H1 (cell line): ENCODE measurements around the gene CNPY3. TPM values are rescaled to one million over a fixed set of nuclear protein-coding genes. Genes with fewer than 3 reads are reported as not detected.

Experiments used
- CBX8 ChIP-seq: fragments of 300-800, 300-1000 bp; sonication (generic); IDR thresholded peaks from 2 replicates; pipeline ENCODE4 v1.7.1; 2016; ENCODE audit warnings: low read depth, low read length, borderline replicate concordance
- RBBP5 ChIP-seq: IDR thresholded peaks from 2 replicates; pipeline ENCODE4 v1.7.1; 2012; ENCODE audit warnings: low read depth, mild to moderate bottlenecking, inconsistent platforms, low read length, moderate library complexity, borderline replicate concordance
- RXRA ChIP-seq: IDR thresholded peaks from 2 replicates; pipeline ENCODE4 v1.6.1; 2011; ENCODE audit warnings: low read depth, mild to moderate bottlenecking, low read length, moderate library complexity; ENCODE audit not compliant: insufficient read depth
- polyA plus RNA-seq, 7 experiments: library from polyadenylated mRNA; depleted of rRNA in 3 of 7; stranded (reverse) in 5 of 7; unstranded in 2 of 7; fragments of >200 nt in 5 of 7; fragments of 200-250 nt in 2 of 7; gene quantifications; 1 replicate in 5 of 7; 2 replicates in 1 of 7; 4 replicates in 1 of 7; pipeline versions ENCODE4 v1.2.1 to v1.2.3, GENCODE V29; 2011 to 2013; ENCODE audit warnings: missing spikeins in 2 of 7, mixed read lengths in 2 of 7
- total RNA-seq: library from RNA; stranded (reverse); fragmentation: NEBNext Ultra II Directional; extraction: Animal tissue kit (Norgen Biotek cat#: 25700); gene quantifications from 2 replicates; pipeline ENCODE4 v1.2.1, GENCODE V29; 2021

CNPY3 gene
- total and polyA plus RNA-seq, 2 of the 8 experiments (the other 6 are each of a cell fraction or from before 2014, with no cell fraction given), result 49.6 to 64.5 TPM

DNA sequence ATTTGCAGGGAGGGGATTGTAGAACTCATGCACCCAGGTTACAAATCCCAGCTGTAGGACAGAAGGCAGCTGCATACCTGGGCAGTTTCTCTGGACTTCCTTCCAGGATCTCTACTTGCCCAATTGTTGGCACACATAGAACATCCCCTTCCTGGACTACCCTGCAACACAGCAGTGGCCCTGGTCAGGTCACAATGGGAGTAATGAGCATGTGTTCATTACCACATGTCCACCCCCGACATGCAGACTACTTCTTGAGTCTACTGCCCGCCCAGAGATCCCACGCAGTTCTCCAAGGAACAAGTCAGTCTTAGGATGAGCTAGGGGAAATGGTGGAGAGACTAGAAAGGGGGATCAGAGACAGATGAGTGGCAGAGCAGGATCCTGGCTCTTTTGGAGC, 44.6 kb downstream of the CNPY3 start (continued):
- no peak for TF ChIP-seq RBBP5
- TF ChIP-seq CBX8, result no peak
- no peak for TF ChIP-seq RXRA
